MM.1S (cell line): ENCODE data around the gene DHX32.

Experiments
- DNase-seq: peaks from one replicate; pipeline ENCODE4 v3.0.0-alpha.2; 2015
- H2AFZ ChIP-seq: fragments of 300-600 bp; sonication (generic); 2 replicates; pipeline ENCODE4 v1.6.0; 2016; ENCODE audit warnings: antibody characterized with exemption, low read length
- H3F3A ChIP-seq: fragments of 300-600 bp; sonication (generic); 2 replicates; pipeline ENCODE4 v1.6.1; 2016; ENCODE audit warnings: mild to moderate bottlenecking, antibody characterized with exemption, low read length, moderate library complexity, mixed read lengths; ENCODE audit not compliant: insufficient read depth
- H3K27ac ChIP-seq: fragments of 300-600 bp; sonication (generic); 2 replicates; pipeline ENCODE4 v1.5.1; 2016; ENCODE audit warnings: mild to moderate bottlenecking, low read length
- H3K27me3 ChIP-seq: fragments of 300-600 bp; sonication (generic); replicated peaks from 2 replicates; pipeline ENCODE4 v1.6.0; 2016; ENCODE audit warnings: low read length; ENCODE audit not compliant: insufficient read depth
- H3K36me3 ChIP-seq: fragments of 300-600 bp; sonication (generic); replicated peaks from 2 replicates; pipeline ENCODE4 v1.6.1; 2016; ENCODE audit warnings: mild to moderate bottlenecking, low read length, mixed read lengths; ENCODE audit not compliant: insufficient read depth
- H3K4me1 ChIP-seq: fragments of 300-600 bp; sonication (generic); 2 replicates; pipeline ENCODE4 v1.6.1; 2016; ENCODE audit warnings: low read length, mixed read lengths
- H3K4me2 ChIP-seq: fragments of 300-600 bp; sonication (generic); 2 replicates; pipeline ENCODE4 v1.6.0; 2016; ENCODE audit warnings: low read depth, low read length
- H3K4me3 ChIP-seq: fragments of 300-600 bp; sonication (generic); 2 replicates; pipeline ENCODE4 v1.5.1; 2016; ENCODE audit warnings: low read length, mixed read lengths
- H3K79me2 ChIP-seq: fragments of 300-600 bp; sonication (generic); 2 replicates; pipeline ENCODE4 v1.6.1; 2016; ENCODE audit warnings: mixed run types, low read length, mixed read lengths
- H3K9ac ChIP-seq: fragments of 300-600 bp; sonication (generic); 2 replicates; pipeline ENCODE4 v1.6.1; 2016; ENCODE audit warnings: low read length, mixed read lengths
- H3K9me2 ChIP-seq: fragments of 300-600 bp; sonication (generic); replicated peaks from 2 replicates; pipeline ENCODE4 v1.6.1; 2016; ENCODE audit warnings: mild to moderate bottlenecking, low read length, mixed read lengths; ENCODE audit not compliant: insufficient read depth
- H3K9me3 ChIP-seq: fragments of 300-600 bp; sonication (generic); replicated peaks from 2 replicates; pipeline ENCODE4 v1.6.1; 2016; ENCODE audit warnings: mild to moderate bottlenecking, low read length, mixed read lengths; ENCODE audit not compliant: insufficient read depth
- H4K20me1 ChIP-seq: fragments of 300-600 bp; sonication (generic); 2 replicates; pipeline ENCODE4 v1.6.1; 2016; ENCODE audit warnings: mild to moderate bottlenecking, low read length, moderate library complexity, mixed read lengths; ENCODE audit not compliant: insufficient read depth
- EZH2 ChIP-seq: fragments of 300-600 bp; sonication (generic); optimal IDR thresholded peaks from 2 replicates; pipeline ENCODE3; 2017; ENCODE audit warnings: low read depth, mild to moderate bottlenecking, antibody characterized with exemption, low read length, mixed read lengths
- EZH2phosphoT487 ChIP-seq: fragments of 300-600 bp; sonication (generic); IDR thresholded peaks from 2 replicates; pipeline ENCODE4 v1.6.1; 2018; ENCODE audit warnings: antibody characterized with exemption, low read length
- TF ChIP-seq, protein P1 (sequence below): fragments of 300-600 bp; sonication (generic); IDR thresholded peaks from 2 replicates; pipeline ENCODE4 v1.5.1; 2016; ENCODE audit warnings: antibody characterized with exemption, low read length, mixed read lengths

Gene DHX32

DNA sequence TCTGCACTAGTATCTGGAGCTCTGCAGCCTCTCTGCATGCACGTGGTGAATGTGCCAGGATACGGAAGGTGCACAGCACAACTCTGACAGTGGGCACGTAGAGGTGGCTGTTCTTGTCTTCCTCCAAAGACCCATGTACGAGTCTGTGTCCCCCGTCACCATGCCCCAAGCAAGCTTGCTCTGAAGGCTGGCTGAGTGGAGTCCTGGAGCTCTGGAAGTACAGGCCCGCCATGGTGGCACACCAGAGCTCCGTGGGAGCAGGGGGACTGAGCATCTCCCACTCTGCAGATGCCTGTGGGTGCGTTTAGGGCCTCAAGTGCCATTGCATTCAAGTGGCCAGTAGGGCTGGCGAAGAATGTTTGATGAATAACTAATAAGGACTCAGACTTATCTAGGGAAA lies 40.7 kb downstream of the DHX32 start:
- no peak for DNase-seq
- Histone ChIP-seq H3K4me2 (no peak overlapping the region), H3K36me3 (0 out of 2 replicates have a peak, but pooled peaks cover 3% of the 10 kb centered on the region), H3K9ac (no peak overlapping the region), H2AFZ (no peak overlapping the region), H3K9me2 (no peaks in the 10 kb centered on the region), H3K27me3 (no peaks in the 10 kb centered on the region), H3K79me2 (no peaks in the 10 kb centered on the region), H3K4me1 (no peaks in the 10 kb centered on the region), H3K27ac (no peak overlapping the region), H3F3A (no peaks in the 10 kb centered on the region), H3K4me3 (no peak overlapping the region), H4K20me1 (no peaks in the 10 kb centered on the region), H3K9me3 (no peaks in the 10 kb centered on the region)
- TF ChIP-seq EZH2phosphoT487 (no peak), EZH2 (no peak)
- TF ChIP-seq, protein P1, sequence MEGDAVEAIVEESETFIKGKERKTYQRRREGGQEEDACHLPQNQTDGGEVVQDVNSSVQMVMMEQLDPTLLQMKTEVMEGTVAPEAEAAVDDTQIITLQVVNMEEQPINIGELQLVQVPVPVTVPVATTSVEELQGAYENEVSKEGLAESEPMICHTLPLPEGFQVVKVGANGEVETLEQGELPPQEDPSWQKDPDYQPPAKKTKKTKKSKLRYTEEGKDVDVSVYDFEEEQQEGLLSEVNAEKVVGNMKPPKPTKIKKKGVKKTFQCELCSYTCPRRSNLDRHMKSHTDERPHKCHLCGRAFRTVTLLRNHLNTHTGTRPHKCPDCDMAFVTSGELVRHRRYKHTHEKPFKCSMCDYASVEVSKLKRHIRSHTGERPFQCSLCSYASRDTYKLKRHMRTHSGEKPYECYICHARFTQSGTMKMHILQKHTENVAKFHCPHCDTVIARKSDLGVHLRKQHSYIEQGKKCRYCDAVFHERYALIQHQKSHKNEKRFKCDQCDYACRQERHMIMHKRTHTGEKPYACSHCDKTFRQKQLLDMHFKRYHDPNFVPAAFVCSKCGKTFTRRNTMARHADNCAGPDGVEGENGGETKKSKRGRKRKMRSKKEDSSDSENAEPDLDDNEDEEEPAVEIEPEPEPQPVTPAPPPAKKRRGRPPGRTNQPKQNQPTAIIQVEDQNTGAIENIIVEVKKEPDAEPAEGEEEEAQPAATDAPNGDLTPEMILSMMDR = no peak

DNA sequence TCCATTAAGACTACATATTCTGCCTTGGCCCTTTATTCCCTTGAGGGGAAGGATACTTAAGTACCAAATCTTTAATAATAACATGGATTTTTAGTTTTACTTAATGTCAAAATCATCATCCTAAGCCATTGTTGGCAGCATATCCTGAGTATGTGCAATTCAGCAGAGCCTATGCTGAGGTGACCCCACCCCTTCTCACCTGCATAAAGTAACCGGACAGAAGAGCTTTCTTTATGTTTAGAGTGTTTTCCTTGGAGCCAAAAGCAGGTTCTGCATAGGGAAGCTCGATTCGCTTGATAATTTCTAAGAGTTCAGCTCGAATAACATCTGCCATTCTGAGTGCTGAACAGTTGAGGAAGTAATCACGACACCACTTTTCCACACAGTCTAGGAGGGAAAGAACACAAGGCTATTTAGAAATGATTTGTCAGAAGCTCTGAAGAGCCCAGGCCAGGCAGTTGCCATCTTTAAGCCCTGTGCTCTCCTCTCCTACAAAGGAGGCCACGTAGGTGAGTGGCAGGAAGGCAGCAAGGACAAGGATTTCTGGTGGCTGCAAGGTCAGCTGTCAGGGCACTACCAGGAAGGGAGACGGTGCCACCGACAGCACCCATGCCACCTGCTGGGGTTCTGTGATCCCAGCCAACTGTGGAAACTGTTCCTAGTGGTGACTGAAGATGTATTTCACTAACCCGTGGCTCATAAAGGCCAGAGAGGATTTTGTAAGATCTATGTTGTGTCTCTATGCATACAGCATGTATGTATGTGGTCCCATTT lies 42.1 kb downstream of the DHX32 start:
- TF ChIP-seq EZH2phosphoT487 (no peak), EZH2 (no peak)
- TF ChIP-seq, protein P1 = no peak
- Histone ChIP-seq H3K9me3 (no peaks in the 10 kb centered on the region), H3F3A (no peaks in the 10 kb centered on the region), H3K79me2 (no peaks in the 10 kb centered on the region), H2AFZ (no peak overlapping the region), H3K9ac (no peak overlapping the region), H3K4me1 (no peaks in the 10 kb centered on the region), H3K4me3 (no peak overlapping the region), H4K20me1 (no peaks in the 10 kb centered on the region), H3K36me3 (0 out of 2 replicates have a peak, but pooled peaks cover 3% of the 10 kb centered on the region), H3K27ac (no peak overlapping the region), H3K27me3 (no peaks in the 10 kb centered on the region), H3K9me2 (no peaks in the 10 kb centered on the region), H3K4me2 (no peak overlapping the region)
- no peak for DNase-seq

DNA sequence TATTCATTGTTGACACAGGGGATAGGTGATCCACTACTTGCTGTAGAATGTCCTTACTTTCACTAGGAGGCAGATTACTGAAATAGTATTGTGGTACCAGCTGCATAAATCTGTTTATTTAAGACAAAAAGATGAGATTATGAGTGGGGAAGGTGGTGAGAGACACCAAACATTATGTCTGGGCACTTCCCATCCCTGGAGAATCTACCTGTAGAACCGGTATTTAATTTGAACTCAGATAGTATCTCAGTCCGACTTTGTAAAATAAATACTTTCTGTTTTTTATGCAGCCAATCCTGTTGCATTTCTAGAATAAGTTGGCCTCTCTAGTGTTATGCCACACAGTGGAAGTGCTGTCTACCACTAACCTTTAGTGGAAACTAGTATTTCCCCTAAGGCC lies 44.3 kb downstream of the DHX32 start:
- no peak overlapping the region for H2AFZ ChIP-seq
- no peaks in the 10 kb centered on the region for H3F3A ChIP-seq
- H3K4me3 ChIP-seq = no peak overlapping the region
- H4K20me1 ChIP-seq = no peaks in the 10 kb centered on the region
- no peaks in the 10 kb centered on the region for H3K9me2 ChIP-seq
- peaks cover 7% of the 10 kb centered on the region; the same call in 1 of the 2 replicates for H3K36me3 ChIP-seq
- H3K27ac ChIP-seq = no peak overlapping the region
- no peaks in the 10 kb centered on the region for H3K4me1 ChIP-seq
- no peaks in the 10 kb centered on the region for H3K79me2 ChIP-seq
- TF ChIP-seq EZH2 (no peak), EZH2phosphoT487 (no peak)
- TF ChIP-seq, protein P1 = no peak
- no peak overlapping the region for H3K9ac ChIP-seq
- no peak for DNase-seq
- no peaks in the 10 kb centered on the region for H3K27me3 ChIP-seq
- no peak overlapping the region for H3K4me2 ChIP-seq
- no peaks in the 10 kb centered on the region for H3K9me3 ChIP-seq
